Endothelial cell of umbilical vein (primary cell): Measurements from ENCODE around the gene SULT1E1. TPM values are rescaled to one million over a fixed set of nuclear protein-coding genes. Genes with fewer than 3 reads are reported as not detected.

Experiments
- BruUV-seq: library from RNA; stranded (reverse); fragments of 400-500 nt; replicated peaks from 2 replicates; lab custom pipeline; 2021; lab: Mats Ljungman, UMichigan
- CTCF ChIA-PET: fragments of 300-600, 350-600 bp; sonication (Branson Sonifier 250); formaldehyde crosslinking; loops from one replicate; lab custom pipeline; 2021; ENCODE audit warnings: antibody characterized with exemption, inconsistent platforms; lab: Charles Lee
- POLR2A ChIA-PET: fragments of 300-600, 350-600 bp; sonication (Branson Sonifier 250); formaldehyde crosslinking; loops from one replicate; lab custom pipeline; 2021; ENCODE audit warnings: antibody characterized with exemption, inconsistent platforms; lab: Charles Lee
- DNase-seq: peaks from one replicate; pipeline ENCODE4 v3.0.0-alpha.2; 2011; ENCODE audit warnings: low read depth, low spot score
- FAIRE-seq: peaks from 2 replicates; lab custom pipeline; 2011; peaks lifted over from hg19 to GRCh38; lab: Jason Lieb, UNC
- H2AFZ ChIP-seq: 2 replicates; pipeline ENCODE4 v1.6.0; 2012; ENCODE audit warnings: low read depth, low read length, control low read depth, inconsistent platforms
- H3K27ac ChIP-seq: 2 replicates; pipeline ENCODE4 v1.5.1; 2011; ENCODE audit warnings: low read depth, mild to moderate bottlenecking, control low read depth, low read length, moderate library complexity; ENCODE audit not compliant: insufficient read depth
- H3K27me3 ChIP-seq, 2 experiments: 2 replicates each; pipeline versions ENCODE4 v1.6.0 to v1.6.1; 2011; ENCODE audit warnings: low read length in 2 of 2, mixed read lengths in 1 of 2; ENCODE audit not compliant: control insufficient read depth in 2 of 2, insufficient read depth in 2 of 2
- H3K36me3 ChIP-seq, 2 experiments: 2 replicates in 1 of 2; 3 replicates in 1 of 2; pipeline ENCODE4 v1.5.1; 2011; ENCODE audit warnings: low read length in 2 of 2, mild to moderate bottlenecking in 1 of 2, moderate library complexity in 1 of 2; ENCODE audit not compliant: control insufficient read depth in 2 of 2, insufficient read depth in 2 of 2; ENCODE audit errors: extremely low read depth in 1 of 2
- H3K4me1 ChIP-seq: 3 replicates; pipeline ENCODE4 v1.5.1; 2011; ENCODE audit warnings: mild to moderate bottlenecking, low read length; ENCODE audit not compliant: control insufficient read depth, insufficient read depth; ENCODE audit errors: extremely low read depth
- H3K4me2 ChIP-seq: 2 replicates; pipeline ENCODE4 v1.6.1; 2011; ENCODE audit warnings: low read length, control low read depth, mixed read lengths; ENCODE audit not compliant: insufficient read depth
- H3K4me3 ChIP-seq, 3 experiments: fragments of 200-600 bp in 1 of 3; sonication (generic), shearing (Covaris generic) in 1 of 3; replicated peaks in 1 of 3; 2 replicates each; pipeline ENCODE4 v1.5.1; 2011 to 2016; ENCODE audit warnings: control low read depth in 3 of 3, low read length in 3 of 3, mild to moderate bottlenecking in 2 of 3, inconsistent platforms in 1 of 3, low read depth in 1 of 3, moderate library complexity in 1 of 3; ENCODE audit not compliant: insufficient read depth in 1 of 3
- H3K79me2 ChIP-seq: 2 replicates; pipeline ENCODE4 v1.6.0; 2012; ENCODE audit warnings: low read length, inconsistent platforms; ENCODE audit not compliant: control insufficient read depth, insufficient read depth
- H3K9ac ChIP-seq: replicated peaks from 2 replicates; pipeline ENCODE3; 2011; ENCODE audit warnings: low read length, control low read depth; ENCODE audit not compliant: insufficient read depth; ENCODE audit errors: extremely low read depth
- H3K9me1 ChIP-seq: replicated peaks from 3 replicates; pipeline ENCODE4 v1.6.0; 2011; ENCODE audit warnings: mild to moderate bottlenecking, low read length; ENCODE audit not compliant: control insufficient read depth, insufficient read depth; ENCODE audit errors: extremely low read depth
- H3K9me3 ChIP-seq: replicated peaks from 2 replicates; pipeline ENCODE4 v1.5.1; 2012; ENCODE audit warnings: low read length, inconsistent platforms; ENCODE audit not compliant: control insufficient read depth, insufficient read depth
- H4K20me1 ChIP-seq: replicated peaks from 2 replicates; pipeline ENCODE3; 2011; ENCODE audit warnings: mild to moderate bottlenecking, low read length; ENCODE audit not compliant: control insufficient read depth, insufficient read depth; ENCODE audit errors: extremely low read depth
- EZH2 ChIP-seq: IDR thresholded peaks from 2 replicates; pipeline ENCODE4 v1.6.1; 2012; ENCODE audit warnings: borderline replicate concordance, low read depth, mild to moderate bottlenecking, moderate library complexity, low read length, inconsistent platforms; ENCODE audit not compliant: severe bottlenecking
- FOS ChIP-seq: IDR thresholded peaks from 2 replicates; pipeline ENCODE4 v1.6.1; 2011; ENCODE audit warnings: mild to moderate bottlenecking, low read length, moderate library complexity, borderline replicate concordance; ENCODE audit not compliant: insufficient read depth
- GATA2 ChIP-seq: IDR thresholded peaks from 2 replicates; pipeline ENCODE4 v1.7.0; 2011; ENCODE audit warnings: low read depth, mild to moderate bottlenecking, moderate library complexity, mixed read lengths, low read length; ENCODE audit not compliant: insufficient read length, insufficient read depth
- JUN ChIP-seq: IDR thresholded peaks from 2 replicates; pipeline ENCODE4 v1.6.1; 2011; ENCODE audit warnings: borderline replicate concordance, low read depth; ENCODE audit not compliant: insufficient read length, insufficient read depth
- MYC ChIP-seq: IDR thresholded peaks from one replicate; pipeline ENCODE4 v1.6.1; 2011; ENCODE audit warnings: mild to moderate bottlenecking, low read depth, low read length
- POLR2A ChIP-seq: IDR thresholded peaks from 2 replicates; pipeline ENCODE4 v1.6.1; 2012; ENCODE audit warnings: low read depth, mild to moderate bottlenecking, control low read depth, low read length
- POLR2AphosphoS5 ChIP-seq: IDR thresholded peaks from 2 replicates; pipeline ENCODE4 v1.6.1; 2012; ENCODE audit warnings: low read depth, mild to moderate bottlenecking, control low read depth, low read length, moderate library complexity; ENCODE audit not compliant: insufficient read depth
- dilution Hi-C: fragments of 300-500 bp; cut with MboI; formaldehyde crosslinking; loops from one replicate; pipeline ENCODE4 v1.15.0; 2019; ENCODE audit warnings: low sequenced_read_pairs; ENCODE audit not compliant: extremely low pct_ligation_motif_present
- intact Hi-C: fragments of 100-400 bp; cut with micrococcal nuclease; formaldehyde crosslinking; loops from one replicate; pipeline ENCODE4 v1.10.0; 2022
- polyA plus RNA-seq, 4 experiments: library from polyadenylated mRNA; depleted of rRNA in 3 of 4; stranded (reverse) in 3 of 4; unstranded in 1 of 4; fragments of >200 nt; gene quantifications; 2 replicates each; pipeline versions ENCODE4 v1.2.1 to v1.2.3, GENCODE V29; 2011 to 2012; ENCODE audit warnings: missing spikeins in 1 of 4
- total RNA-seq: library from RNA; stranded (reverse); gene quantifications from 2 replicates; pipeline ENCODE4 v1.2.3, GENCODE V29; 2021
- TF ChIP-seq, protein P1 (sequence below), 2 donors: IDR thresholded peaks; 1 replicate in 1 of 2; 2 replicates in 1 of 2; pipeline ENCODE4 v1.5.1; 2011; ENCODE audit warnings: low read length in 2 of 2, mild to moderate bottlenecking in 2 of 2, moderate library complexity in 2 of 2, control low read depth in 1 of 2, inconsistent platforms in 1 of 2, low read depth in 1 of 2; ENCODE audit not compliant: insufficient read depth in 1 of 2; ENCODE audit errors: extremely low read depth in 1 of 2
- TF ChIP-seq, protein P2 (sequence below): IDR thresholded peaks from 2 replicates; pipeline ENCODE4 v1.6.1; 2011; ENCODE audit not compliant: insufficient read depth, insufficient read length

Gene SULT1E1
- total and polyA plus RNA-seq, 2 donors (not counting 3 experiments of a cell fraction or from before 2014, with no cell fraction given) = 25.8 to 34.5 TPM

DNA sequence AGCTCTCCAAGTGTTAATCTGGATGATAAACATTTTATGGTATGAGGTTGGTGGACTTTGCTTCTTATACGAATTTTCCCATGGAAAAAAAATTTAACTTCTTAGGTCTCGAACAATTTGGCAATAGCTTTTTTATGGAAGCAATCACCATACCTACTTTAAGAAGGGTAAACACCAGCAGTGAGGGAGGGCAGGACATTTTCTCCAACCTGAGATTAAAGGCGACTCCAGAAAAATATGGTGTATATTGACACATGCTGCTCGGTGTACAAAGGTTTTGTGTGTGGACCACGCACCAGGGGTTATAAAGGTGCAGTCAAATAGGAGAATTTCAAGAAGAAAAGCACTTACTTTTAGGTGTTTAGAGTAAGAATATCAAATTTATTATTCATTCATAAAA lies 34.2 kb upstream of the SULT1E1 start:
- H3K9ac ChIP-seq = no peak overlapping the region
- no peaks in the 10 kb centered on the region for H3K9me1 ChIP-seq
- DNase-seq (no peak), FAIRE-seq (no peak)
- no peaks in the 10 kb centered on the region for H3K9me3 ChIP-seq
- no peak overlapping the region for H2AFZ ChIP-seq
- no peaks in the 10 kb centered on the region for H3K4me1 ChIP-seq
- no peaks in the 10 kb centered on the region for H3K36me3 ChIP-seq
- H3K27me3 ChIP-seq = peaks cover 0 to 3% of the 10 kb centered on the region in 2 experiments
- H3K27ac ChIP-seq = no peak overlapping the region
- no peaks in the 10 kb centered on the region for H4K20me1 ChIP-seq
- ChIA-PET CTCF (interaction anchor here (0.6 to 2.1 kb wide), 8 partner anchors 11 to 375 kb away, joined by 3 to 14 read pairs (median 3); no protein-coding TSS in a partner anchor), POLR2A (no interaction called here)
- no peak overlapping the region for H3K4me2 ChIP-seq
- dilution Hi-C loops (no loop called here), intact Hi-C loops (no loop called here)
- H3K4me3 ChIP-seq = no peak overlapping the region
- TF ChIP-seq GATA2 (no peak), MYC (no peak), EZH2 (no peak), FOS (no peak), POLR2AphosphoS5 (no peak), JUN (no peak), POLR2A (no peak)
- TF ChIP-seq, protein P1, sequence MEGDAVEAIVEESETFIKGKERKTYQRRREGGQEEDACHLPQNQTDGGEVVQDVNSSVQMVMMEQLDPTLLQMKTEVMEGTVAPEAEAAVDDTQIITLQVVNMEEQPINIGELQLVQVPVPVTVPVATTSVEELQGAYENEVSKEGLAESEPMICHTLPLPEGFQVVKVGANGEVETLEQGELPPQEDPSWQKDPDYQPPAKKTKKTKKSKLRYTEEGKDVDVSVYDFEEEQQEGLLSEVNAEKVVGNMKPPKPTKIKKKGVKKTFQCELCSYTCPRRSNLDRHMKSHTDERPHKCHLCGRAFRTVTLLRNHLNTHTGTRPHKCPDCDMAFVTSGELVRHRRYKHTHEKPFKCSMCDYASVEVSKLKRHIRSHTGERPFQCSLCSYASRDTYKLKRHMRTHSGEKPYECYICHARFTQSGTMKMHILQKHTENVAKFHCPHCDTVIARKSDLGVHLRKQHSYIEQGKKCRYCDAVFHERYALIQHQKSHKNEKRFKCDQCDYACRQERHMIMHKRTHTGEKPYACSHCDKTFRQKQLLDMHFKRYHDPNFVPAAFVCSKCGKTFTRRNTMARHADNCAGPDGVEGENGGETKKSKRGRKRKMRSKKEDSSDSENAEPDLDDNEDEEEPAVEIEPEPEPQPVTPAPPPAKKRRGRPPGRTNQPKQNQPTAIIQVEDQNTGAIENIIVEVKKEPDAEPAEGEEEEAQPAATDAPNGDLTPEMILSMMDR (IDR thresholded peaks at IDR 0.05; ENCODE audit: extremely low read depth in 1 of 2, insufficient read depth in 1 of 2, low read depth in 1 of 2, low read length in 2 of 2) = no peak
- TF ChIP-seq, protein P2, sequence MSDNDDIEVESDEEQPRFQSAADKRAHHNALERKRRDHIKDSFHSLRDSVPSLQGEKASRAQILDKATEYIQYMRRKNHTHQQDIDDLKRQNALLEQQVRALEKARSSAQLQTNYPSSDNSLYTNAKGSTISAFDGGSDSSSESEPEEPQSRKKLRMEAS = no peak
- no peaks in the 10 kb centered on the region for H3K79me2 ChIP-seq
- BruUV-seq = no TSS peak
